NCI-H1092 (cell line): ENCODE results near the gene CGNL1.

Source experiments
- DNase-seq: peaks from one replicate; lab custom pipeline; 2025; lab: John Stamatoyannopoulos, UW

The CGNL1 gene

GRCh38 chr15:57387564-57388076 lies 11.3 kb downstream of the CGNL1 start:
- DNase-seq = no peak

- DNase-seq = no peak
These were observed 12.2 kb downstream of the CGNL1 start for GRCh38 chr15:57388464-57388863.

- DNase-seq = no peak
These were observed 13.7 kb downstream of the CGNL1 start for GRCh38 chr15:57389991-57390390.

GRCh38 chr15:57390583-57390982 lies 14.3 kb downstream of the CGNL1 start:
- DNase-seq = no peak

GRCh38 chr15:57391537-57391936 lies 15.2 kb downstream of the CGNL1 start:
- DNase-seq = no peak

- DNase-seq = no peak
These were observed 16.8 kb downstream of the CGNL1 start for GRCh38 chr15:57393061-57393460.

GRCh38 chr15:57395292-57395691 lies 19.0 kb downstream of the CGNL1 start:
- DNase-seq = no peak

- DNase-seq = peak; percentile 22
These were observed 22.0 kb downstream of the CGNL1 start for GRCh38 chr15:57398336-57398735.

GRCh38 chr15:57401546-57401945 lies 25.2 kb downstream of the CGNL1 start:
- no peak for DNase-seq

- DNase-seq = no peak
These were observed 26.7 kb downstream of the CGNL1 start for GRCh38 chr15:57403017-57403416.

GRCh38 chr15:57403566-57404325 lies 27.4 kb downstream of the CGNL1 start:
- no peak for DNase-seq

- no peak for DNase-seq
These were observed 28.8 kb downstream of the CGNL1 start for GRCh38 chr15:57405133-57405532.

- no peak for DNase-seq
These were observed 29.9 kb downstream of the CGNL1 start for GRCh38 chr15:57406062-57406772.

- DNase-seq = no peak
These were observed 34.1 kb downstream of the CGNL1 start for GRCh38 chr15:57410373-57410772.

GRCh38 chr15:57411945-57412768 lies 35.9 kb downstream of the CGNL1 start:
- DNase-seq = no peak

- DNase-seq = no peak
These were observed 39.3 kb downstream of the CGNL1 start for GRCh38 chr15:57415602-57416001.

GRCh38 chr15:57418635-57419034 lies 42.3 kb downstream of the CGNL1 start:
- DNase-seq = no peak

- DNase-seq = no peak
These were observed 43.0 kb downstream of the CGNL1 start for GRCh38 chr15:57419335-57419734.

GRCh38 chr15:57421110-57421509 lies 44.8 kb downstream of the CGNL1 start:
- no peak for DNase-seq

GRCh38 chr15:57421551-57421950 lies 45.2 kb downstream of the CGNL1 start:
- no peak for DNase-seq

- DNase-seq = no peak
These were observed 45.9 kb downstream of the CGNL1 start for GRCh38 chr15:57422113-57422754.

GRCh38 chr15:57423599-57424140 lies 47.4 kb downstream of the CGNL1 start:
- no peak for DNase-seq
